IPS-NIHi11 (cell line): ENCODE data around the gene SLC47A1.
"Not testable (repeated sequence)": the region's sequence is repeated elsewhere in the genome, so short reads cannot be mapped to it uniquely, and the experiment has no call there.

ENCODE experiments used
- DNase-seq: peaks from one replicate; pipeline ENCODE4 v3.0.0; 2012; ENCODE audit warnings: mixed read lengths, low spot score

Gene SLC47A1

GRCh38 chr17:19533718-19534561 lies at the start of gene SLC47A1:
TSS of gene SLC47A1 (plus strand) at chr17:19533854. CDS start at chr17:19533940, 86 bp downstream.
- peak; percentile 80 for DNase-seq

- no peak for DNase-seq
These were observed 47.8 kb upstream of the SLC47A1 start for GRCh38 chr17:19485800-19486340.

GRCh38 chr17:19486351-19487023 lies 47.2 kb upstream of the SLC47A1 start:
- no peak for DNase-seq

DNA sequence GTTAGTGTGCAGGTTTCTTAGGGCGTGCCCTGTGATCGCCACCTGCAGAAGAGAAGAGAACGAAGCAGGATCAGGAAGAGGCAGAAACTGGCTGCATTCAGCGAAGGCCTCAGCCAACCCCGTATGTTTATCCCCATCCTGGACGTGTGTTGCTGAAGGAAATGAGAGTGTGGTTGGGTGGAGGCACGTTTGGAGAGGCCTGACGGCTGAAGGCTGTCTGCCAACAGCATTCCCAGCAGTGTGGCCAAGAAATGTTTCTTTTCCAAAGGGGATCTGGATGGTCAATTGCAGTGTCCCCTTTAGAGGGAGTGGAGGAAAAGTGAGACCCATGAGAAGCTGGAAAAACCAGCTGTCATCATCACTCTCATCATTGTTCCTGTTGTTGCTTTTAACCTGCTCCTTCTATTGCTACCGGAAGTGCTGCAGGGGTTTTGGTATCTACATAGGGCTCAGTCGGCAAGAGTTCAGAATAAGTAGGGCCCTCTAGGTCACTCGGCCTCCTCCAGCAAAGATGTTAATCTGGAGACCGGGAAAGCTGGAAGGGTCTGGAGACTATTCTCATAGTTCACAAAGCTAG lies 46.5 kb upstream of the SLC47A1 start:
- DNase-seq: no peak

- no peak for DNase-seq
These were observed 41.5 kb upstream of the SLC47A1 start for GRCh38 chr17:19492141-19492540.

- DNase-seq: no peak
These were observed 38.5 kb upstream of the SLC47A1 start for GRCh38 chr17:19494961-19495806.

DNA sequence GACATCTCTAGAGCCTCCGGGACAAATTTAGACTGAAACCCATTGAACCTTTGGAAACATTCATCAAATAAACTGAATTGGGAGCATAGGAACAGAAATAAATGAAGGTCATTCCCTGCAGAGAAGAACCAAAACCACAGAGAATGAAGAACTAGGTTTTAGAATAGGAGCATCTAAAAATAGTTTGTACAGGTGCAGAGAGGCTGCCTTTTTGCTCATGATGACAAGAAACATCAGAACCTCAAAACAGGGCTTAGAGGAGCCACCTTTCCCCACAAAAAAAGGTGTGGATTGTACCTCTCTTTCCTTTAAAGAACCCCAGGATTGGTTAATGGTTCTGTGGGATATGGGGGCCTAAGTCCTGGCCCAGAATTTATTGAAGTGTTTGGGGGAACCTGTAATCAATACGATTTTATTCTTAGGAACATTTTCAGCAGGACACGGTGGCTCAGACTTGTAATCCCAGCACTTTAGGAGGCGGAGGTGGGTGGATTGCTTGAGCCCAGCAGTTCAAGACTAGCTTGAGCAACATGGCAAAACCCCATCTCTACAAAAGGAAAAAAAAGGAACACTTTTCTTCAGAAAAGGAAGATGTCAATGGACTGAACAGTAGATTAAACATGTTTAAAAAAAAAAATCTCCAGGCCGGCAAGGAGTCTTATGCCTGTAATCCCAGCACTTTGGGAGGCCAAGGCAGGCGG lies 37.7 kb upstream of the SLC47A1 start:
- DNase-seq: no peak

DNA sequence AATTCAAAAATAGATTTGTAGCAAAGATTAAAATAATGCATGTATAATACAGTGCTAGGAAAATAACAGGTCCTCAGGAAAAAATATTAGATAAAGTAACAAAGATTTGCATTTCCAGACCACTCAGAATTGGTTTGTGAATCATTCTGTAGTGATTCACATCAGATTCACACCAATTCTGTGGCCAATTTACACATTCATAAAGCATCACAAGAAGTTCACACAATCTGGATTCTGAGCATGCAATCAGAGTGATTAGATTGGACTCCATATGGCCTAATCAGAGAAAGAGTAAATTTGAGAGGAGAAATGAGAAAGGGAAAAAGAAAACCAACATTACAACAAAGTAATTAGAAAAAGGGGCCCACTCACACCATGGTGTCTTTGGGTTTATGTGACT lies 36.0 kb upstream of the SLC47A1 start:
- no peak for DNase-seq

DNA sequence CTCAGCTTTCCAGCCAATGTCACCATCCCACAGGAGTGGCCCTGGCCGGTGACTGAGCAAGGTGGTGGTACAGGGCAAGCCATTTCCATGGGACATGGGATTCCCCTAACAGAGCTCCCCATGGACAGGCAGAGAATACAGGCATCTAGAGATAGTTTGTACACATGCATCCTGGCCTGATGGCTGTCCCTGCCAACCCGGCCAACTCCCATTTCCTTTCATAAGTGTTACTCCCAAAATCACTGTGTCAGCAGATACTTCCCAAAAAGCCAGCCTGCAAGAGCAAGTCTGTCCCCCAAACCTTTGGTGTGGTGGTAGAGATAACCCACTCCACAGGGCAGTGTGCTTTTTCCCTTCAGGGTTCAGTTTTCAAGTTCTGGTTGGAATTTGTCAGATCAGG lies 32.4 kb upstream of the SLC47A1 start:
- DNase-seq: no peak

DNA sequence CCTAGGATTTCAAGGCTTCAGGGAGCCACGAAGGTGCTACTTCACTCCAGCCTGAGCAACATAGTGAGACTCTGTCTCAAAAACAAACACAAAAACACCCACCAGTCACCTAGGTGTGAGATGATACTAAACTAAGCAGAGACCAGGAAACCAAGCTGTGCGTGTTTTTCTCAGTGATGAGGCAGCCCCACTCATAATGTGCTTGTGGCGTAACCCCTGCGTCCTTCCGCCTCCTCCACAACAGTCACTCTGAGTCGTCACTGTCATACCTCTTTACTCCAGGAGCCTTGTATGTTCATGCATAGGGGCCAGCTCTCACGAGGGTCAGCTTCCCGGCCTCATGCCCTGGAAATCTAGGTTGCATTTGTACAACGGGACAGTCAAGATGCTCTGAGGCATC lies 31.1 kb upstream of the SLC47A1 start:
- no peak for DNase-seq

GRCh38 chr17:19505561-19505960 lies 28.1 kb upstream of the SLC47A1 start:
- DNase-seq: not testable (repeated sequence)

DNA sequence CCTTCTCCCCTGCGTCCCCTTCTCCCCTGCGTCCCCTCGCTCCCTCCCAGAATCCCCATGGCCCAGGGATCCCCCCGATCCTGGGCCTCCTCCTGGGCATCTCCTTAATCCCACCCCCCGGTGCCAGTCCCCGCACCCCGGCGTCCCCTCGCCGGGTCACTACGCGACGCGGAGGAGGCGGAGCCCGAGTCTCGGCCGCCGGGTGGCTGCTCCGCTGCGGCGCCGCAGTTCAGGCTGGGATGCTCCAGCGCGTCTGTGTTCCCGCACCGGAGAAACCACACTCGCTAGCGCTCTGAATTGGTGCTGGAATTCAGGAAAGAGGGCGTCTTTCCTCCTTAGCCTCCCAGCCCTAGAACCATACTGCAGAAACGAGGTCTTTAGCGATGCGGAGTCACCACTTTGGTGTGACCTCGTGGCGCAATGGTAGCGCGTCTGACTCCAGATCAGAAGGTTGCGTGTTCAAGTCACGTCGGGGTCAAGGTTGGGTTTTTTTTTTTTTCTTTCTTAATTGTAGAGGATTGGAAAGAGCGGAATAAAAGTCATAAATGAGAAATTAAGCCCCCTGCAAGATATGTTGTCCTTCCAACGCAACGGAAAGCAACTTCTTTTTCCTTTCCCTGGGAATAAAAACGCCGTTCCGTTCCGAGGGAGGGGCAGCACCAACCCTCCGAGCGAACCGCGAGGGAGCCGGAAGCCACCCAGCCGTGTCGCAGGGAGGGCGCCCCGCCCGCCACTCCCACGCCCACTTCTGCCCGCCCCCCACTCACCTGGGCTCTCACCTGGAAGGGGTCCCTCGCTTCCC lies 25.7 kb upstream of the SLC47A1 start:
- DNase-seq: peak; percentile 87

GRCh38 chr17:19508577-19508867 lies 25.1 kb upstream of the SLC47A1 start:
- no peak for DNase-seq

GRCh38 chr17:19509281-19509852 lies 24.3 kb upstream of the SLC47A1 start:
- not testable (repeated sequence) for DNase-seq

- DNase-seq: no peak
These were observed 22.8 kb upstream of the SLC47A1 start for GRCh38 chr17:19510903-19511302.

- DNase-seq: peak; percentile 67
These were observed 19.7 kb upstream of the SLC47A1 start for GRCh38 chr17:19513897-19514488.

GRCh38 chr17:19517699-19518098 lies 16.0 kb upstream of the SLC47A1 start:
- no peak for DNase-seq

DNA sequence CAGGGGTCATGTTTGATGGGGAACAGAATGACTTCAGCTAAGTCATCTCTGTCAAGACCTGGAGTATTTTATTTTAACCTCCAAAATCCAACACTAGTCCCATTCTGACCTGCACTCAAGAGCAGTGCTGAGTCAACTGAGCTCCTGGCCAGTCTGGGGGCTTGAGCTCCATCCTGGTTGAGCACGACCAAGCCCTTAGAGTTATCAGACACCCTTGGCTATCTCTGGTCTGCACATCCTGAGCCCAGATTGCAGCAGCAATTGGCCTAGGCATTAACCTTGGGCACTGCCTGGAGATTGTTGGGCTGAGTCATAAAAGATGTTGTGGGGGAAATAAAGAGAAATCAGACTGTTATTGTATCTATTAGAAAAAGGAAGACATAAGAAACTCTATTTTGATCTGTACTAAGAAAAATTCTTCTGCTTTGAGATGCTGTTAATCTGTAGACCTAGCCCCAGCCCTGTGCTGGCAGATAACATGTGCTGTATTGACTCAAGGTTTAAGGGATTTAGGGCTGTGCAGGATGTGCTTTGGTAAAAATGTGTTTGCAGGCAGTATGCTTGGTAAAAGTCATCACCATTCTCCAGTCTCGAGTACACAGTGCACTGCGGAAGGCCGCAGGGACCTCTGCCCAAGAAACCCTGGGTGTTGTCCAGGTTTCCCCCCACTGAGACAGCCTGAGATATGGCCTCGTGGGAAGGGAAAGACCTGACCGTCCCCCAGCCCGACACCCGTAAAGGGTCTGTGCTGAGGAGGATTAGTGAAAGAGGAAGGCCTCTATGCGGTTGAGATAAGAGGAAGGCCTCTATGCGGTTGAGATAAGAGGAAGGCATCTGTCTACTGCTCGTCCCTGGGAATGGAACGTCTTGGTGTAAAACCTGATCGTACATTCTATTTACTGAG lies 14.0 kb upstream of the SLC47A1 start:
- DNase-seq: not testable (repeated sequence)

- no peak for DNase-seq
These were observed 13.0 kb upstream of the SLC47A1 start for GRCh38 chr17:19520641-19521040.
